ENCODE data around the gene CFDP1.

GRCh38 chr16:75457485-75458021, 24.2 kb upstream of the CFDP1 start:
- TF ChIP-seq CTCF (IDR thresholded peaks at IDR 0.05) (no peak), POLR2A (IDR thresholded peaks at IDR 0.05) (no peak)

All from upper lobe of left lung (tissue), 4 donors.